Measurements from ENCODE around the gene AMN1.
"Not testable (repeated sequence)": the region's sequence is repeated elsewhere in the genome, so short reads cannot be mapped to it uniquely, and the experiment has no call there.

AMN1 gene

DNA sequence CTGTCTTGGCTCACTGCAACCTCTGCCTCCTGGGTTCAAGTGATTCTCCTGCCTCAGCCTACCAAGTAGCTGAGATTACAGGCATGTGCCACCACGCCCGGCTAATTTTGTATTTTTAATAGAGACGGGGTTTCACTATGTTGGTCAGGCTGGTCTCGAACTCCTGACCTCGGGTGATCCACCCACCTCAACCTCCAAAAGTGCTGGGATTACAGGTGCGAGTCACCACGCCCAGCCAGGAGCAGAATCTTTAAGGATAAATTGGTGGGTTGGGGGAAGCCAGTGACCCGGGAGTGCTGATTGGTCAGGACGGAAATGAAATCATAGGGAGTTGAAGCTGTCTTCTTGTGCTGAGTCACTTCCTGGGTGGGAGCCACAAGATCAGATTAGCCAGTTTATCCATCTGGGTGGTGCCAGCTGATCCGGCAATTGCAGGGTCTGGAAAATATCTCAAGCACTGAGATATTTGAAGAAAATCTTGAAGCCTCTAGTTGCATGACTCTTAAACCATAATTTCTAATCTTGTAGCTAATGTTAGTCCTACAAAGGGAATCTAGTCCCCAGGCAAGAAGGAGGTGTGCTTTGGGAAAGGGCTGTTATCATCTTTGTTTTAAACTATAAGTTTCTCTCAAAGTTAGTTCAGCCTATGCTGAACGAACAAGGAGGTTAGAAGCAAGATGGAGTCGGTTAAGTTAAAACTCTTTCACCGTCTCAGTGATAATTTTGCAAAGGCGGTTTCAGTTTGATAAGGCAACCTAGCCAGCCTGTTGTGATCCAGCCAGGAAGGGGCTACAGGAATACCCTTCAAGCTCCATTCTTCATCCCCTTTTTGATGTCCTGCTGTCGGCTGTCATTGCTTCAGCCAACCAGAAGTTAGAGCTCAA, 5.0 kb upstream of the AMN1 start:
- not testable (repeated sequence) for DNase-seq (ENCODE audit: low read depth in 3 of 3)

DNA sequence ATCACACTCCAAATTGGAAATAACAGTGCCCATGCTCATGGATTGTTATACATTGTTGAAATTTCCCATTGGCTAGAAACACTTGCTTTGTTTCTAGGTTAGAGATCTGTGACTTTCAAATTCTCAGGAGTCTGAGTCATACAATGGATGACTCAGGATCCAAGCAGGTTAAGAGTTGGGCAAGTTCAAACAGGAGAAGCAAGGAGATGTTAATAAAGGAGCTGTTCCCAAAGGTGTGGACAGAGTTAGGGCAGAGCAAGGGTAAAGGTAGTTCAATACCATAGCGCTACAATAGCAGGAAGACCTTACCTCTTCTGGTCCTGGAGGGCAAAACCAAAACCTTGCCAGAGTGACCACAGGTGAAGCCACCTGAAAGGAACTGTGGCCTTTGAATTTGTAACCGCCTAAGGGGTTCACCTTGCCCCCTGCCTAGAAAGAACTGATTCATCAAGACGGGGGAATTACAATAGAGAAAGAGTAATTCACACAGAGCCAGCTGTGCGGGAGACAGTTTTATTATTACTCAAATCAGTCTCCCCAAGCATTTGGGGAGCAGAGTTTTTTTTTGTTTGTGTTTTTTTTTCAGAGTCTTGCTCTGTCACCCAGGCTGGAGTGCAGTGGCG, 4.2 kb upstream of the AMN1 start:
- DNase-seq (ENCODE audit: low read depth in 3 of 3), result no peak

DNA sequence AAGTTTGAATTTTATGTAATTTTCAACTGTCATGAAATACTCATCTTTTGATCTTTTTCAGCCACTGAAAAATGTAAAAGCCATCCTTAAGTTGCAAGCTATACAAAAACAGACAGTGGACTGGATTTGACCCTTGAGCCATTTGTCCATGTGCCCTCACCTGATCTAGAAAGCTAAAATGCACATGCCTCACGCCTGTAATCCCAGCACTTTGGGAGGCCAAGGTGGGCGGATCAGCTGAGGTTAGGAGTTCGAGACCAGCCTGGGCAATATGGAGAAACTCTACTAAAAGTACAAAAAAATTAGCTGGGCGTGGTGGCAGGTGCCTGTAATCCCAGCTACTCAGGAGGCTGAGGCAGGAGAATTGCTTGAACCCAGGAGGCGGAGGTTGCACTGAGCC, 2.4 kb upstream of the AMN1 start:
- DNase-seq (ENCODE audit: low read depth in 3 of 3), result not testable (repeated sequence)

DNA sequence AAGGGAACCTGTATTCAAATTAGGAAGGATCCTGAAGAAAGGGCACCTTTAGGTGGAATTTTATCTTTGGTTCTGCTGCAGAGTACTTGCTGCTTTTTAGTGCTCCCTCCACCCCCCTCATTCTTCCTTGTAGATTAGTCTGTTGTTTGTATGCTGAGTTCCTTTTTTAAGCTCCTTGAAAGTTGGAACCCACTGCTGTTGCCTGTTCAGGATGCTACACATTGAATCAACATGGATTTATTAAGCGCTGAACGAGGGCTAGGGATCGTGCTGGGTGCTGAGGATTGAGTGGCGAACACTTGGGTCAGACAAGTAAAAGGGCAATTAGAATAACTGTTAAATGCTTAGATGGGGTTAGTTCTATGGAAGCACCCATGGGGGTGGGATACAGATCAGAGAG, 884 bp upstream of the AMN1 start:
- no peak for DNase-seq (ENCODE audit: low read depth in 3 of 3)

DNA sequence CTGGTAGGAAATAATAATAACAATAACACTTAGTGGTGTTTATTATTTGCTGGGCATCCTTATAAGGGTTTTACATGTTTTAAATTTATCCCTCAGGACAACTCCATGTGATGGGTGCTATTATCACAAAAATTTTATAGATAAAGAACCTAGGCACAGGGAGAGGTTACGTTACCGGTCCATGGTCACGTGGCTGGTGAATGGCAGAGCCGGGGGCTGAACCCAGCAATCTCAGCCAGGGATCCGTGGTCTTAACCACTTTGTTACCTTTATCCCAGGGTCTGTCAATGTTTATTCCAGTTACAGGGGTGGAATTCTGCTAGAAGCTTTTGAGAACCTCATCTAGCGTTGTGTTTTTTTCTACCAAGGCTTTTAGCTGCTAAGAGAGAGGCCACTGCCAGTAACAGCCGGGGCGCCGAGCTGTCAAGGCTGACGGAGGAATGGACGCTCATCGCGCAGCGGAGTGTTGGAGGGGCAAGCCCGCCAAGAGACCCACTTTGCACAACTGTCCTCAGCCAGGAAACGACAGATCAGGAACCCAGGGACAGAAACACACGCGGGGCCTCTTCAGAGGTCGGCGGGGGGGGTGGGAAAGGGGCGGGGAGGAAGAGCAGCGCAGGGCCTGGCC, 418 bp downstream of the AMN1 start:
- DNase-seq (ENCODE audit: low read depth in 3 of 3), result no peak

DNA sequence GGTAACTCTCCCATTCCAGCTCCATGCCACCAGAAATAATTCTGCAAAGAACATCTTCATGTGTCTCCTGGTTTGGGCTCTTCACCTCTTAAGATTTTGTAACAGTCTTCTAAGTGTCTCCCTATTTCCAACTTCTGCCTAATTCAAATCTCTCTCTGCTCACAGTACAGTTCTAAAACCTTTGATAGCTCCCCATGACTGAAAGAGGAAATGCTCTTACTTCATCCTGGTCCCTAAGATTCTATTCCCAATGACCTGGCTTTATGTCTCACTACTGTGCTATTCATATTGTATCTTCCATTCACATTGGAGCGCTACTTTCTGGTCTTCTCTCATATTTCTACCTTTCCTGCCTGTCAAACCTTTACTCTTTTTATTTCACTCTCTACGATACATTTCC, 1.6 kb downstream of the AMN1 start:
- DNase-seq (ENCODE audit: low read depth in 3 of 3), result no peak

DNA sequence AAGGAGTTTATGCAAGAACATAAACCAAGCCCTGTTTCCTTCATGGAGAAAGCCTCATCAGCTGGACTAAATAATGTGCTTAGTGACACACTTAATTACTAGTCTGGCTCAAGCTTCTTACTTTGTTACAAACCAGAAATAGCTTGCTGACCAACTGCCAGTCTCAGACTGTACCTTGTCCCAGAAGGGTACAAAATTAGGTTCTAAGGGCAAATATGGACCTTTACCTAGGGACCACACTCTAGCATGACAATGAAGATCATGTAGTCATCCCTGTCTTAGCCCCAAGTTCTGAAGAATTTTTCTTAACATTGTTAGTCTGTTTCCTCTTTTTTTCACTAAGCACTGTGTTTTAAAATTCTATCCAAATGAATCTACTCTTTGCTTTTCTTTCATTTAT, 2.2 kb downstream of the AMN1 start:
- no peak for DNase-seq (ENCODE audit: low read depth in 3 of 3)

DNA sequence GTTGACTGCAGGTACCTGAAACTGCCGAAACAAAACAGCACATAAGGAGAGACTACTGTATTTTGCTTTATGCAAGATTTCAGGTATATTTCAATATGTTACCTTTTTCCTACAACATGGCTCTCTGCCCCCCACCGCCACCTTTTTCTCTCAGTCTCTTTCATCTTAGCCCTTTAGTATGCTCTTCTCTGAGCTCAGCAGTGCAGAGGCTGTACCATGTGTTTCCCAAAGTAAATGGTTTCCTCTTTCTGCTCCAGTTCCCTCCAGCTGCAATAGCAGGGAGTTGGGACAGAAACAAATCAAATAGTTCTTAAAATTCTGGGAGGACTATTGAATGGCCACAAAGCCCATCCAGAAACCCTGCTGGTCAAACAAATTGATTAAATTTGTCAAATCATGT, 4.3 kb downstream of the AMN1 start:
- no peak for DNase-seq (ENCODE audit: low read depth in 3 of 3)

DNA sequence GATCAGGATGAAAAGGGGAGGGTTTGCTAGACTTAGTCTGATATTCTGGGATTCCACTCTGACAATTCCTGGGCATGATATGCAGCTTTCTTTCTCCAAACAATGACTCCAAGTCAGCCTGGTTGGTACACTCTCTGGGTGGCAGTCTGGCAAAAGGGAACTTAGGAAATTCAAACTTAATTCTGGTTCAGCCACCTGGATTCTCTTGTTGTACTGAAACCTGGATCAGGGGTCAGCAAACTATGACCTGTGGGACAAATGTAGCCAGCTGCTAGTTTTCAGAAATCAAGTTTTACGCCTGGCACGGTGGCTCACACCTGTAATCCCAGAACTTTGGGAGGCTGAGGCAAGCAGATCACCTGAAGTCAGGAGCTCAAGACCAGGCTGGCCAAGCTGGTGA, 6.2 kb downstream of the AMN1 start:
- no peak for DNase-seq (ENCODE audit: low read depth in 3 of 3)

DNA sequence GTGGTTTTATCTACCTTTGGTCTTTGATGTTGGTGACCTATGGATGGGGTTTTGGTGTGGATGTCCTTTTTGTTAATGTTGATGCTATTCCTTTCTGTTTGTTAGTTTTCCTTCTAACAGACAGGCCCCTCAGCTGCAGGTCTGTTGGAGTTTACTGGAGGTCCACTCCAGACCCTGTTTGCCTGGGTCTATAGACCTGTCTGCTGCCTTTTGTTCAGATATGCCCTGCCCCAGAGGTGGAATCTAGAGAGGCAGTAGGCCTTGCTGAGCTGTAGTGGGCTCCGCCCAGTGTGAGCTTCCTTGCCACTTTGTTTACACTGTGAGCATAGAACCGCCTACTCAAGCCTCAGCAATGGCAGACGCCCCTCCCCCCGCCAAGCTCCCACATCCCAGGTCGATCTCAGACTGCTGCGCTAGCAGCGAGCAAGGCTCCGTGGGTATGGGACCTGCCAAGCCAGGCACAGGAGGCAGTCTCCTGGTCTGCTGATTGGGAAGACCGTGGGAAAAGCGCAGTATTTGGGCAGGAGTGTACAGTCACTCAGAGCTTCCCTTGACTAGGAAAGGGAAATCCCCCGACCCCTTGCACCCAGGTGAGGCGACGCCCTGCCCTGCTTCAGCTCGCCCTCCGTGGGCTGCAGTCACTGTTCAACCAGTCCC, 10.2 kb downstream of the AMN1 start:
- DNase-seq (ENCODE audit: low read depth in 3 of 3), result not testable (repeated sequence)

DNA sequence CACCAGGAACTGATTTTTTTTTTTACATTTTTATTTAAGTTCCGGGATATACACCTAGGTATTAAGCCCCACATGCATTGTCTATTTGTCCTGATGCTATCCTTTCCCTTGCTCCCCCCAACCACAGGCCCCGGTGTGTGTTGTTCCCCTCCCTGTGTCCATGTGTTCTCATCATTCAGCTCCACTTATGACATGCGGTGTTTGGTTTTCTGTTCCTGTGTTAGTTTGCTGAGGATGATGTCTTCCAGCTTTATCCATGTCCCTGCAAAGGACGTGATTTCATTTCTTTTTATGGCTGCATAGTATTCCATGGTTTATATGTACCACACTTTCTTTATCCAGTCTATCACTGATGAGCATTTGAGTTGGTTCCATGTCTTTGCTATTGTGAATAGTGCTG, 11.8 kb downstream of the AMN1 start:
- DNase-seq (ENCODE audit: low read depth in 3 of 3), result not testable (repeated sequence)

DNA sequence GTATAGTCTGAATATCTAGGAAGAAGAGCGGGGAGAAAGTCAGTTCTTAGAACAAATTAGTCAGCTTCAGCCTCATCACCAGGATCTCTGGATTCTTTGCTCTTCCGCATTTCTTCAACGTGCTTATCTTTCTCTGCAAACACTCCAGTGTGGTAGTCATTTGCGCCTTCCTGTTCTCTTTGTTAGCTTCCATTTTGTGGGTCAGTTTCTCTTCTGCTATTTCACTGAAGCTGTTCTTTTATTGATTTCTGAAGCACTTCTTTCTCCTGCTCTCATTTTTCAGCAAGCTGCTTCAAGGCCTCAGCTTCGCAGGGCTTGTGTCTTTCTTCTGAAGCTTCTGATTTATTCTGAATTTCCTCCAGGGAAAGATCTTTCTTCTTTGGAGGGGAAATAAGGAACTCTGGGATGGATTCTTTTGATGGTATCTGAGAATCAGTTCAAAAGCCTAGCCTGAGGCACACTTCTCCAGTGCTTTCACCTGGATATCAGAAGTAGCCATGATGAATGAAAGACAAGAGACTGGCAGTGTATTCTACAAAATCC, 13.5 kb downstream of the AMN1 start:
- DNase-seq (ENCODE audit: low read depth in 3 of 3), result no peak

DNA sequence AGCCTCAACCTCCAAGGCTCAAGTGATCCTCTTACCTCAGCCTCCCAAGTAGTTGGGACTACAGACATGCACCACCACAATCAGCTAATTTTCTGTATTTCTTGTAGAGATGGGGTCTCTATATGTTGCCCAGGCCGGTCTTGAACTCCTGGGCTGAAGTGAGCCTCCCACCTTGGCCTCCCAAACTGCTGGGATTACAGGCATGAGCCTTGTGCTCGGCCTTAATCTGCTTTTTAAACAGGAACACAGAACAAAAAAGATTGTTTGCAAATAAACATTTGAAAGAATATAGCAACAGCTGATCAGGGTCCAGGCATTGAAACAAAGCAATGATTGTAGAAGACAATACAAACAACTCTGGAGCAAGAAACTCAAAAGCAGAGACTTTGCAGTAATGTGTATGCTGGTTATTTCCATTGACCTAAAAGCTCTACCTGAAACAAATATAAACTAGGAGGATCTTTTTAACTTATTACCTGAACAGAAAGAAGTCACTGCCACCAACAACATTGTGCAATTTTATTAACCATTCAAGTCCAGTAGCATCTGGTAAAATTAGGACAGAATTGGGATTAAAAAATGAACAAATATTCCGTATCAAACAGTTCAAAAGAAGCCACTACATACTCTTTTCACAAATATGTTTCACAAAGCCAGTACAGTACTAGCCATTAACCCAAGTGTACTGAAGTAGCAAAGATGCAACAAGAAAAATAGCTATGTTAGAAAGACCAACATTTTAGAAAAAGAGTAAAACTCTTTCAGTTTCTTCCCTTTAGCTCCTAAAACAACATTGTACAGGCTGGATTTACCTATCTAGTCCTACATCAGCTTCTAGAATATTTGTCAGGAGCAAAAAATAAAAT, 14.2 kb downstream of the AMN1 start:
- no peak for DNase-seq (ENCODE audit: low read depth in 3 of 3)

DNA sequence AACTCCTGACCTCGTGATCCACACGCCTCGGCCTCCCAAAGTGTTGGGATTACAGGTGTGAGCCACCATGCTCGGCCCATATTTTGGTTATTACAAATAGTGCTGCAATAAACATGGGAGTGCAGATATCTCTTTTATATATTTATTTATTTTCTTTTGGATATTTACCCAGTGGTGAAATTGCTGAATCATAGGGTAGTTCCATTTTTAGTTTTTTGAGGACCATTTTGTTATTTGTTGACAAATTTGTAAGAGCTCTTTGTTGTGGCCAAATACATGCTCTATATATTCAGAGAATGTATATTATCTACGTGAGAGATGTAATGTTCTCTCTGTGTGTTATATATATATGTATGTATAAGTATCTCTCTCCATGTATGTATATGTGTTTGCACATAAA, 15.9 kb downstream of the AMN1 start:
- no peak for DNase-seq (ENCODE audit: low read depth in 3 of 3)

DNA sequence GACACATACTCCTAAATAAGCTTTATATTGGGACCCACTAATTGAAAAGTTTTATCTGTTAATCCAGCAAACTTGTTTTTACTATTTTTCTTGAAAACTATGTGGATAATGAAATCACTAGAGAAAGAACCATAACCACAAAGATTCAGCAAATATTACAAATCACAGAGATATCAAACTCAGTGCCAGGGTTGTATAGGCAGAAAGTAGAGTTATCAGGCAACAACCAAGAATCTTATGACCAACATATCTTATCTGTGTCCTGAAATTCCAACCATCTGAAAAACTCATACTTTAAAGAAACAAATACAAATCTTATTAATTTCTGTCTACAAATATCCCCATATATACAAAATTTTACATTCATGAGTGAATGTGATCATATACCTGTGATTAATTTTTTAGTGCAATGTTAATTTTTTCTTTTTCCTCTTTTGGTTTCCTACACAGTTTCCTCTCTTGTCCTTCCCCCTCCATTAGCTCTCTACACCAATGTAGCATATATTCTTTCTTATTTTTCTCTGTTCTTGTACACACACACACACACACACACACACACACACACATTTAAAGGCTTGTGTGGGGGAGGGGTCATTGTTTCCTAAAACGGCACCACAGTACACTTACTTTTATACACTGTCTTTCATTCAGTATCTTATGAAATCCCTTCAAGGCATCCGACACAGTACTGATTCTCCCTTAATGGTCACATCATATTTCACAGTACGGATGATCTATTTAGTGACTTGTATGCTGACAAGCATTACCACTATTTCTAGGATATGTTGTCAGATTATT, 18.6 kb downstream of the AMN1 start:
- no peak for DNase-seq (ENCODE audit: low read depth in 3 of 3)

DNA sequence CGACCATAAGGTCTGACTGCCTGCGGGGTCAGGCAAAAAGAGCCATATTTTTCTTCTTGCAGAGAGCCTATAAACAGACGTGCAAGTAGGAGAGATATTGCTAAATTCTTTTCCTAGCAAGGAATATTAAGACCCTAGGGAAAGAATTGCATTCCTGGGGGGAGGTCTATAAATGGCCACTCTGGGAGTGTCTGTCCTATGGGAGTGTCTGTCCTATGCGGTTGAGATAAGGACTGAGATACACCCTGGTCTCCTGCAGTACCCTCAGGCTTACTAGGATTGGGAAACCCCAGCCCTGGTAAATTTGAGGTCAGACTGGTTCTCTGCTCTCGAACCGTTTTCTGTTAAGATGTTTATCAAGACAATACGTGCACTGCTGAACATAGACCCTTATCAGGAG, 20.7 kb downstream of the AMN1 start:
- not testable (repeated sequence) for DNase-seq (ENCODE audit: low read depth in 3 of 3)

DNA sequence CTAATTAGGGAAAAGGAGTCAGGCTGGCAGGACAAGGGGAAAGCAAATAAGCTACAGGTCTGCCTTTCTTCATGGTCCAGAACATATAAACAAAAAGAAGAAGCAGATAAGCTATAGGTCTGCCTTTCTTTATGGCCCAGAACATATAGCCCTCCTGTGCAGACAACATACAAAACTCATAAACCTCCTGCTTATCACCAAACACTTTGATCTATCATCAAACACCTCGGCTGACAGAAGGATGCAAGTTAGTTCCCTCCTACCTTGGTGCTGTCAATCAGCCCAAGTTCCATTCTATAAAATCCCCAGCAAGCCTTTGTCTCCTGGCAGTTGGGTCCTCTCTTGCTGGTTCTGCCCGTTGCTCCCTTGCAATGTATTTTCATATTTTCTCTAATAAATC, 23.2 kb downstream of the AMN1 start:
- no peak for DNase-seq (ENCODE audit: low read depth in 3 of 3)

DNA sequence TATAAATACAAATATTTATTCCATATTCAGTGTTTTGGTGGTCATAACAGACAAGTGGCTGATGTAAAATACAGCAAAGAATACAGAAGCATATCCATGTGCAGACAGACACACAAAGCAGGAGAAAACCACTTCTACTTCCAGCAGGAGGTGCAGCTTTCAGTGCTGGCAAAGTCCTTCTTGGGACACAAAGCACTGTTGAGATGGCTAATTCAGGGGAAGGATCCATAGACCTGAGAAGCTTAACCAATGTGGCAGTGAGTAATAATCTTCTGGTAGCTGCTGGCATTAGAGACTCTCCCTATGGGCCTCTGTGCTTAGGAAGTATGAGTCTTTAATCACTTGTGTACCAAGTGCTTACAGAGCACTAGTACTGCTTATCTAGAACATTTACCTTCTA, 26.8 kb downstream of the AMN1 start:
- no peak for DNase-seq (ENCODE audit: low read depth in 3 of 3)

DNA sequence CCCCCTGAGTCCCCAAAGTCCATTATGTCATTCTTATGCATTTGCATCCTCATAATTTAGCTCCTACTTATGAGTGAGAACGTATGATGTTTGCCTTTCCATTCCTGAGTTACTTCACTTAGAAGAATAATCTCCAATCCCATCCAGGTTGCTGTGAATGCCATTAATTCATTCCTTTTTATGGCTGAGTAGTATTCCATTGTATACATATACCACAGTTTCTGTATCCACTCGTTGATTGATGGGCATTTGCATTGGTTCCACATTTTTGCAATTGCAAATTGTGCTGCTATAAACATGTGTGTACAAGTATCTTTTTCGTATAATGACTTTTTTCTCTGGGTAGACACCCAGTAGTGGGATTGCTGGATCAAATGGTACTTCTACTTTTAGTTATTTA, 38.9 kb downstream of the AMN1 start:
- DNase-seq (ENCODE audit: low read depth in 3 of 3), result not testable (repeated sequence)

DNA sequence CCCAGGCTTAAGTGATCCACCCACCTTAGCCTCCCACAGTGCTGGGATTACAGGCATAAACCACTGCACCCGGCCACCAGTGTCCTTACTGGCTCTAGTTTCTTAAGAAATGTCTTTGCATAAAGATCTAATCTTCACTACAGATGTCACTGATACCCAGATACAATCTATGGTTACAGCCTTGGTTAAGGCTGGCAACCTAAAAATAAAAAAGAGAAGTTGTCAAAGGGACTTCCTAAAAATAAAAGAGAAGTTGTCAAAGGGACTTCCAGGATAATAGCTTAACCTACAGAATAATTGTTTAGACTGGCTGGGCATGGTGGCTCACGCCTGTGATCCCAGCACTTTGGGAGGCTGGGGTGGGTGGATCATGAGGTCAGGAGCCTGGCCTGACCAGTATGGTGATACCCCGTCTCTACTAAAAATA, 41.7 kb downstream of the AMN1 start:
- no peak for DNase-seq (ENCODE audit: low read depth in 3 of 3)

Data from stimulated activated CD4-positive, alpha-beta T cell treated with anti-CD3 and anti-CD28 coated beads, TNF-alpha, amount 100 ng/mL, for 48 hours (primary cell).